HepG2 (cell line): Measurements from ENCODE around the gene VPS13D. TPM values are rescaled to one million over a fixed set of nuclear protein-coding genes. Genes with fewer than 3 reads are reported as not detected.

ENCODE experiments used
- AFF4 ChIP-seq: sonication (generic); formaldehyde crosslinking; IDR thresholded peaks from 2 replicates; pipeline ENCODE4 v1.4.0; 2020; ENCODE audit warnings: missing genetic modification reagents
- ARID5B ChIP-seq: IDR thresholded peaks from 2 replicates; pipeline ENCODE4 v1.4.0; 2020; ENCODE audit warnings: mild to moderate bottlenecking, missing genetic modification reagents
- DZIP1 ChIP-seq: sonication (generic); formaldehyde crosslinking; IDR thresholded peaks from 2 replicates; pipeline ENCODE4 v1.5.0; 2020; ENCODE audit warnings: mild to moderate bottlenecking, missing genetic modification reagents
- ELF3 ChIP-seq: IDR thresholded peaks from 2 replicates; pipeline ENCODE4 v1.6.1; 2016; ENCODE audit warnings: missing genetic modification reagents, missing compliant biosample characterization
- GATAD2A ChIP-seq: IDR thresholded peaks from 2 replicates; pipeline ENCODE4 v1.6.1; 2016
- RARA ChIP-seq: IDR thresholded peaks from 2 replicates; pipeline ENCODE4 v1.6.1; 2016; ENCODE audit warnings: missing genetic modification reagents, missing compliant biosample characterization
- RORA ChIP-seq: sonication (generic); formaldehyde crosslinking; IDR thresholded peaks from 2 replicates; pipeline ENCODE4 v1.5.0; 2020; ENCODE audit warnings: mild to moderate bottlenecking, missing genetic modification reagents, moderate library complexity
- SMYD3 ChIP-seq: sonication (generic); formaldehyde crosslinking; IDR thresholded peaks from 2 replicates; pipeline ENCODE4 v1.8.1; 2023; ENCODE audit warnings: mild to moderate bottlenecking, missing genetic modification reagents
- TAF15 ChIP-seq: fragments of 200-400 bp; formaldehyde crosslinking; IDR thresholded peaks from one replicate; pipeline ENCODE4 v1.6.1; 2018; ENCODE audit warnings: mild to moderate bottlenecking, low read depth, low read length; ENCODE audit not compliant: poor library complexity, severe bottlenecking
- ZNF264 ChIP-seq: sonication (generic); formaldehyde crosslinking; IDR thresholded peaks from 2 replicates; pipeline ENCODE4 v1.4.0; 2020; ENCODE audit warnings: missing genetic modification reagents
- ZSCAN12 ChIP-seq: sonication (generic); formaldehyde crosslinking; IDR thresholded peaks from 2 replicates; pipeline ENCODE4 v1.9.0; 2021; ENCODE audit warnings: mild to moderate bottlenecking, missing genetic modification reagents
- polyA plus RNA-seq, 8 experiments: library from polyadenylated mRNA; depleted of rRNA in 3 of 8; stranded (reverse) in 7 of 8; unstranded in 1 of 8; fragments of >200 nt; fragmentation: Illumina TruSeq in 4 of 8; extraction: Trizol in 4 of 8; gene quantifications; 2 replicates each; pipeline versions ENCODE4 v1.2.1 to v1.2.3, GENCODE V29; 2011 to 2016; ENCODE audit warnings: low read depth in 4 of 8, missing spikeins in 1 of 8, mixed read lengths in 1 of 8; ENCODE audit not compliant: insufficient read depth in 1 of 8
- total RNA-seq, 5 experiments: library from RNA; depleted of rRNA; stranded (reverse); fragments of >200 nt; fragmentation: Illumina TruSeq; extraction: Trizol; gene quantifications; 2 replicates each; pipeline ENCODE4 v1.2.3, GENCODE V29; 2016; ENCODE audit warnings: low read depth in 1 of 5
- TF ChIP-seq, protein P1 (sequence below): sonication (generic); formaldehyde crosslinking; conservative IDR thresholded peaks from 2 replicates; pipeline ENCODE4 v1.4.0; 2020; ENCODE audit warnings: missing genetic modification reagents
- TF ChIP-seq, protein P2 (sequence below): IDR thresholded peaks from 2 replicates; pipeline ENCODE4 v1.6.1; 2012; ENCODE audit warnings: low read depth, low read length, improper control_type of control experiment

Gene VPS13D
- total and polyA plus RNA-seq, 2 of the 13 experiments (the other 11 are each of a cell fraction or from before 2014, with no cell fraction given), result 8.6 to 13.9 TPM

DNA sequence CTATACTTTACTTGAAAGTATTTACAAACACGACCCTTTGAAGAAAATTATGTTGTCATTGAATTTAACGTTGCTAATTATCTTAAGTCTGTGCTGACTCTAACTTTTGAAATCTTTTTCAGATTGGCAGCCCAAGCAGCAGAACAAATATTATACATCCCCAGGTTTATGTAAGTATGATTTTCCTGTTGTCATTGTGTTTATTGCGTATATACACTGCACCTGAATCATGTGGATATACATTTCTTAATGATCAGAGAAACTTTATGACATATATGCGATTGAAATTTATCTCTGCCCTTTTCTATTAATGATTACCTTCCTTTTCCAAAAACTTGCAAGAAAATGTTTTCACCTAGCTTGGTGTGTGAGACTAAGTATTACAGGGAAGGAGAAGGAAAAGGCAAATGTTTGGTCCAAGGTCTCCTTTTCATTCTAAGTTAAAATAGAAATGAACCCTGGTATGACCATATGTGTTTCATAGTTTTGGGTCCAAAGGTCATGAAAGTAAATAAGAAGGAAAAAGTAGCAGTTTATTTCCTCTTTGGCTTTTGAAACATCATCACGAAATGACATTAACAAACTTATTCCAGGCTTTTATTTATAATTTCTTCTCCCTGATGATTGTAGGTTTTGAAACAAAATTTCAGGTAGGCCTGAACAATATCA is 116.8 kb downstream of the VPS13D start (continued):
- no peak for TF ChIP-seq AFF4 (CRISPR knock-in tag)
- TF ChIP-seq GATAD2A, result peak; percentile 62
- peak; percentile 97 for TF ChIP-seq ELF3 (CRISPR knock-in tag)
- TF ChIP-seq TAF15, result no peak
- no peak for TF ChIP-seq ZNF264
- no peak for TF ChIP-seq DZIP1 (CRISPR knock-in tag)
- TF ChIP-seq ARID5B (CRISPR knock-in tag), result peak; percentile 63
- no peak for TF ChIP-seq SMYD3
- no peak for TF ChIP-seq RORA (CRISPR knock-in tag)
- TF ChIP-seq RARA (CRISPR knock-in tag), result 0 out of 2 replicates have a peak, but pooled peaks have one; percentile 27
- TF ChIP-seq, protein P1, sequence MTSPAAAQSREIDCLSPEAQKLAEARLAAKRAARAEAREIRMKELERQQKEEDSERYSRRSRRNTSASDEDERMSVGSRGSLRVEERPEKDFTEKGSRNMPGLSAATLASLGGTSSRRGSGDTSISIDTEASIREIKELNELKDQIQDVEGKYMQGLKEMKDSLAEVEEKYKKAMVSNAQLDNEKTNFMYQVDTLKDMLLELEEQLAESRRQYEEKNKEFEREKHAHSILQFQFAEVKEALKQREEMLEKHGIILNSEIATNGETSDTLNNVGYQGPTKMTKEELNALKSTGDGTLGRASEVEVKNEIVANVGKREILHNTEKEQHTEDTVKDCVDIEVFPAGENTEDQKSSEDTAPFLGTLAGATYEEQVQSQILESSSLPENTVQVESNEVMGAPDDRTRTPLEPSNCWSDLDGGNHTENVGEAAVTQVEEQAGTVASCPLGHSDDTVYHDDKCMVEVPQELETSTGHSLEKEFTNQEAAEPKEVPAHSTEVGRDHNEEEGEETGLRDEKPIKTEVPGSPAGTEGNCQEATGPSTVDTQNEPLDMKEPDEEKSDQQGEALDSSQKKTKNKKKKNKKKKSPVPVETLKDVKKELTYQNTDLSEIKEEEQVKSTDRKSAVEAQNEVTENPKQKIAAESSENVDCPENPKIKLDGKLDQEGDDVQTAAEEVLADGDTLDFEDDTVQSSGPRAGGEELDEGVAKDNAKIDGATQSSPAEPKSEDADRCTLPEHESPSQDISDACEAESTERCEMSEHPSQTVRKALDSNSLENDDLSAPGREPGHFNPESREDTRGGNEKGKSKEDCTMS (CRISPR knock-in tag), result no peak
- TF ChIP-seq ZSCAN12, result no peak
- TF ChIP-seq, protein P2, sequence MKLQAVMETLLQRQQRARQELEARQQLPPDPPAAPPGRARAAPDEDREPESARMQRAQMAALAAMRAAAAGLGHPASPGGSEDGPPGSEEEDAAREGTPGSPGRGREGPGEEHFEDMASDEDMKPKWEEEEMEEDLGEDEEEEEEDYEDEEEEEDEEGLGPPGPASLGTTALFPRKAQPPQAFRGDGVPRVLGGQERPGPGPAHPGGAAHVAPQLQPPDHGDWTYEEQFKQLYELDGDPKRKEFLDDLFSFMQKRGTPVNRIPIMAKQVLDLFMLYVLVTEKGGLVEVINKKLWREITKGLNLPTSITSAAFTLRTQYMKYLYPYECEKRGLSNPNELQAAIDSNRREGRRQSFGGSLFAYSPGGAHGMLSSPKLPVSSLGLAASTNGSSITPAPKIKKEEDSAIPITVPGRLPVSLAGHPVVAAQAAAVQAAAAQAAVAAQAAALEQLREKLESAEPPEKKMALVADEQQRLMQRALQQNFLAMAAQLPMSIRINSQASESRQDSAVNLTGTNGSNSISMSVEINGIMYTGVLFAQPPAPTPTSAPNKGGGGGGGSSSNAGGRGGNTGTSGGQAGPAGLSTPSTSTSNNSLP, result peak; percentile 64
